A549 (cell line): Measurements from ENCODE around the gene LIN28A. TPM values are rescaled to one million over a fixed set of nuclear protein-coding genes. Genes with fewer than 3 reads are reported as not detected.

Experiments used
- ATAC-seq, 2 experiments: fragments of 200-7000 bp in 1 of 2; fragments of >200 bp in 1 of 2; cut with Nextera tagmentation in 1 of 2; cut with Tn5 transposase in 1 of 2; 3 replicates each; pipeline versions ENCODE4 v1.8.0 to v1.9.1; 2018 to 2020; ENCODE audit warnings: mild to moderate bottlenecking in 1 of 2, moderate library complexity in 1 of 2
- CTCF ChIA-PET: fragments of 300-600 bp; sonication (Branson Sonifier 250); formaldehyde crosslinking; extraction: SDS; loops from one replicate; lab custom pipeline; 2021; ENCODE audit warnings: antibody characterized with exemption, inconsistent platforms; lab: Yijun Ruan, JAX
- POLR2A ChIA-PET: fragments of 350-600 bp; formaldehyde crosslinking; extraction: SDS; loops from one replicate; lab custom pipeline; 2021; ENCODE audit warnings: antibody characterized with exemption, inconsistent platforms; lab: Yijun Ruan, JAX
- DNase-seq, 2 experiments: peaks; one replicate each; pipeline versions ENCODE4 v3.0.0 to v3.0.0-alpha.2; 2011 to 2016; ENCODE audit warnings: low read depth in 1 of 2, low spot score in 1 of 2
- FAIRE-seq: peaks from 2 replicates; lab custom pipeline; 2011; peaks lifted over from hg19 to GRCh38; lab: Jason Lieb, UNC
- H3K27ac ChIP-seq, 2 experiments: fragments of >200 bp; sonication (Bioruptor Twin); formaldehyde crosslinking; 3 replicates each; pipeline ENCODE4 v1.5.1; 2016 to 2017
- H3K4me1 ChIP-seq: fragments of >200 bp; sonication (Bioruptor Twin); formaldehyde crosslinking; 3 replicates; pipeline ENCODE4 v1.6.1; 2016
- H3K4me2 ChIP-seq: fragments of >200 bp; sonication (Bioruptor Twin); formaldehyde crosslinking; 3 replicates; pipeline ENCODE4 v1.6.1; 2016
- H3K4me3 ChIP-seq: fragments of >200 bp; sonication (Bioruptor Twin); formaldehyde crosslinking; 3 replicates; pipeline ENCODE4 v1.5.1; 2016
- H3K9me3 ChIP-seq: fragments of >200 bp; sonication (Bioruptor Twin); formaldehyde crosslinking; 3 replicates; pipeline ENCODE4 v1.6.1; 2016
- CEBPB ChIP-seq, 2 experiments: fragments of >200 bp in 1 of 2; sonication (Bioruptor Twin) in 1 of 2; formaldehyde crosslinking in 1 of 2; IDR thresholded peaks; 2 replicates each; pipeline ENCODE4 v1.6.1; 2012 to 2016
- CHD2 ChIP-seq: fragments of 150-350 bp; IDR thresholded peaks from 2 replicates; pipeline ENCODE4 v1.6.1; 2014; ENCODE audit warnings: low read length; ENCODE audit not compliant: partially characterized antibody
- EP300 ChIP-seq, 2 experiments: fragments of >200 bp; sonication (Bioruptor Twin); formaldehyde crosslinking; IDR thresholded peaks; 2 replicates in 1 of 2; 3 replicates in 1 of 2; pipeline ENCODE4 v1.6.1; 2016 to 2017
- ESRRA ChIP-seq: fragments of 150-350 bp; IDR thresholded peaks from 2 replicates; pipeline ENCODE4 v1.6.1; 2014; ENCODE audit warnings: mild to moderate bottlenecking, low read length, borderline replicate concordance
- FOSB ChIP-seq: fragments of 250-450 bp; sonication (Bioruptor Pico); IDR thresholded peaks from 2 replicates; pipeline ENCODE4 v1.5.0; 2020; ENCODE audit warnings: mild to moderate bottlenecking, moderate library complexity
- FOSL2 ChIP-seq, 2 experiments: fragments of 450-650 bp in 1 of 2; fragments of >200 bp in 1 of 2; sonication (Bioruptor Twin) in 1 of 2; formaldehyde crosslinking; IDR thresholded peaks; 2 replicates each; pipeline versions ENCODE4 v1.5.0 to v1.6.1; 2016 to 2020; ENCODE audit warnings: mild to moderate bottlenecking in 1 of 2, moderate library complexity in 1 of 2
- GATA3 ChIP-seq: IDR thresholded peaks from 2 replicates; pipeline ENCODE4 v1.6.1; 2012; ENCODE audit warnings: borderline replicate concordance
- HEYL ChIP-seq: fragments of 250-450 bp; sonication (Bioruptor Pico); IDR thresholded peaks from 2 replicates; pipeline ENCODE4 v1.8.0; 2021; ENCODE audit warnings: mild to moderate bottlenecking, moderate library complexity
- JUN ChIP-seq, 2 experiments: fragments of >200 bp; sonication (Bioruptor Twin); formaldehyde crosslinking; IDR thresholded peaks; 2 replicates in 1 of 2; 3 replicates in 1 of 2; pipeline ENCODE4 v1.6.1; 2016 to 2017
- MYC ChIP-seq: IDR thresholded peaks from 2 replicates; pipeline ENCODE4 v1.6.1; 2012; ENCODE audit warnings: mild to moderate bottlenecking, inconsistent platforms, low read length, improper control_type of control experiment, borderline replicate concordance
- NPAS2 ChIP-seq: fragments of 250-450 bp; sonication (Bioruptor Pico); IDR thresholded peaks from 2 replicates; pipeline ENCODE4 v1.8.0; 2022; ENCODE audit warnings: mild to moderate bottlenecking, moderate library complexity, borderline replicate concordance
- NR3C1 ChIP-seq: fragments of >200 bp; sonication (Bioruptor Twin); formaldehyde crosslinking; IDR thresholded peaks from 3 replicates; pipeline ENCODE4 v1.6.1; 2017
- POLR2AphosphoS2 ChIP-seq: conservative IDR thresholded peaks from 2 replicates; pipeline ENCODE4 v1.6.1; 2012; ENCODE audit warnings: low read length, improper control_type of control experiment, inconsistent platforms
- RAD21 ChIP-seq, 2 experiments: fragments of >200 bp in 1 of 2; sonication (Bioruptor Twin) in 1 of 2; formaldehyde crosslinking in 1 of 2; IDR thresholded peaks in 1 of 2; conservative IDR thresholded peaks in 1 of 2; 2 replicates in 1 of 2; 3 replicates in 1 of 2; pipeline ENCODE4 v1.6.1; 2012 to 2018; ENCODE audit warnings: inconsistent platforms in 1 of 2
- SMC3 ChIP-seq: fragments of >200 bp; sonication (Bioruptor Twin); formaldehyde crosslinking; IDR thresholded peaks from 3 replicates; pipeline ENCODE4 v1.6.1; 2018; ENCODE audit warnings: inconsistent platforms
- TP53 ChIP-seq: fragments of 250-450 bp; sonication (Bioruptor Pico); IDR thresholded peaks from 2 replicates; pipeline ENCODE4 v1.5.0; 2021; ENCODE audit warnings: mild to moderate bottlenecking, moderate library complexity
- ZNF302 ChIP-seq: fragments of 250-450 bp; sonication (Bioruptor Pico); IDR thresholded peaks from 2 replicates; pipeline ENCODE4 v1.9.0; 2021; ENCODE audit warnings: inconsistent platforms, mild to moderate bottlenecking, moderate library complexity
- whole genome bisulfite sequencing: methylation state at CpG from one replicate; pipeline ENCODE4 v1.1.6; 2017; ENCODE audit errors: missing lambda C conversion rate; 5-methylcytosine and 5-hydroxymethylcytosine counted together
- polyA plus RNA-seq, 4 experiments: library from polyadenylated mRNA; depleted of rRNA in 3 of 4; stranded (reverse); fragments of >200 nt; fragmentation: RNase III in 1 of 4; extraction: RNeasy Plus Mini Kit Qiagen cat#74134 plus additional on column Dnase treatment in 1 of 4; gene quantifications; 2 replicates in 3 of 4; 3 replicates in 1 of 4; pipeline ENCODE4 v1.2.3, GENCODE V29; 2011 to 2017
- TF ChIP-seq, protein P1 (sequence below): fragments of 200-600 bp; sonication (generic); IDR thresholded peaks from 2 replicates; pipeline ENCODE4 v1.6.1; 2016; ENCODE audit warnings: antibody characterized with exemption, mild to moderate bottlenecking, moderate library complexity
- TF ChIP-seq, protein P2 (sequence below): IDR thresholded peaks from 2 replicates; pipeline ENCODE4 v1.6.1; 2012
- TF ChIP-seq, protein P3 (sequence below): IDR thresholded peaks from 2 replicates; pipeline ENCODE4 v1.6.1; 2012
- TF ChIP-seq, protein P4 (sequence below): fragments of 250-450 bp; sonication (Bioruptor Pico); IDR thresholded peaks from 2 replicates; pipeline ENCODE4 v1.5.0; 2021; ENCODE audit warnings: mild to moderate bottlenecking, moderate library complexity, borderline replicate concordance
- TF ChIP-seq, protein P5 (sequence below): fragments of >200 bp; sonication (Bioruptor Twin); formaldehyde crosslinking; IDR thresholded peaks from 2 replicates; pipeline ENCODE4 v1.6.1; 2016
- TF ChIP-seq, protein P6 (sequence below): fragments of >200 bp; sonication (Bioruptor Twin); formaldehyde crosslinking; IDR thresholded peaks from 3 replicates; pipeline ENCODE4 v1.5.1; 2016
- TF ChIP-seq, protein P7 (sequence below): fragments of >200 bp; sonication (Bioruptor Twin); formaldehyde crosslinking; IDR thresholded peaks from 3 replicates; pipeline ENCODE4 v1.6.1; 2016

LIN28A gene
- polyA plus RNA-seq, 2 of the 4 experiments (the other 2 are of a cell fraction) = 0.03 to 0.04 TPM

DNA sequence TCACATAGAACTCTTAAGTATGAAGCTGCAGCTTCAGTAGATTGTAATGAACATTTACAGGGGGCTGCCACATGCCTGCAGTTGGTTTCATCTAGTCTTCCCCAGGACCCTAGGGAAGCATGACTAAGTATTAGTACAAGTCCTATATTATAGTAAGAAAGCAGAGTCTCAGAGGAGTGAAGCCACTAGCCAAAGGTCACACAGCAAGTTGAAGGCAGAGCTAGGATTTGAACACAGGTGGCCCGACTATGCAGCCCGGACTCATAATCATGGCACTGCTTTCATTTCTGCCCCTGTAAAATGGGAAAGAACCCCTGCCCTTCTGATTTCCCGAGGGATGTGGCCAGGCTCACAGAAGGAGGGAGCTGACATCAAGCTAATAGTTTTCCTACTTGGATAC lies 48.3 kb upstream of the LIN28A start:
- H3K4me3 ChIP-seq = no peak overlapping the region
- no peak overlapping the region for H3K27ac ChIP-seq
- TF ChIP-seq, protein P1, sequence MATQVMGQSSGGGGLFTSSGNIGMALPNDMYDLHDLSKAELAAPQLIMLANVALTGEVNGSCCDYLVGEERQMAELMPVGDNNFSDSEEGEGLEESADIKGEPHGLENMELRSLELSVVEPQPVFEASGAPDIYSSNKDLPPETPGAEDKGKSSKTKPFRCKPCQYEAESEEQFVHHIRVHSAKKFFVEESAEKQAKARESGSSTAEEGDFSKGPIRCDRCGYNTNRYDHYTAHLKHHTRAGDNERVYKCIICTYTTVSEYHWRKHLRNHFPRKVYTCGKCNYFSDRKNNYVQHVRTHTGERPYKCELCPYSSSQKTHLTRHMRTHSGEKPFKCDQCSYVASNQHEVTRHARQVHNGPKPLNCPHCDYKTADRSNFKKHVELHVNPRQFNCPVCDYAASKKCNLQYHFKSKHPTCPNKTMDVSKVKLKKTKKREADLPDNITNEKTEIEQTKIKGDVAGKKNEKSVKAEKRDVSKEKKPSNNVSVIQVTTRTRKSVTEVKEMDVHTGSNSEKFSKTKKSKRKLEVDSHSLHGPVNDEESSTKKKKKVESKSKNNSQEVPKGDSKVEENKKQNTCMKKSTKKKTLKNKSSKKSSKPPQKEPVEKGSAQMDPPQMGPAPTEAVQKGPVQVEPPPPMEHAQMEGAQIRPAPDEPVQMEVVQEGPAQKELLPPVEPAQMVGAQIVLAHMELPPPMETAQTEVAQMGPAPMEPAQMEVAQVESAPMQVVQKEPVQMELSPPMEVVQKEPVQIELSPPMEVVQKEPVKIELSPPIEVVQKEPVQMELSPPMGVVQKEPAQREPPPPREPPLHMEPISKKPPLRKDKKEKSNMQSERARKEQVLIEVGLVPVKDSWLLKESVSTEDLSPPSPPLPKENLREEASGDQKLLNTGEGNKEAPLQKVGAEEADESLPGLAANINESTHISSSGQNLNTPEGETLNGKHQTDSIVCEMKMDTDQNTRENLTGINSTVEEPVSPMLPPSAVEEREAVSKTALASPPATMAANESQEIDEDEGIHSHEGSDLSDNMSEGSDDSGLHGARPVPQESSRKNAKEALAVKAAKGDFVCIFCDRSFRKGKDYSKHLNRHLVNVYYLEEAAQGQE = no peak
- no peak for TF ChIP-seq NPAS2 (CRISPR knock-in tag)
- TF ChIP-seq TP53 (CRISPR knock-in tag) = no peak
- TF ChIP-seq, protein P2, sequence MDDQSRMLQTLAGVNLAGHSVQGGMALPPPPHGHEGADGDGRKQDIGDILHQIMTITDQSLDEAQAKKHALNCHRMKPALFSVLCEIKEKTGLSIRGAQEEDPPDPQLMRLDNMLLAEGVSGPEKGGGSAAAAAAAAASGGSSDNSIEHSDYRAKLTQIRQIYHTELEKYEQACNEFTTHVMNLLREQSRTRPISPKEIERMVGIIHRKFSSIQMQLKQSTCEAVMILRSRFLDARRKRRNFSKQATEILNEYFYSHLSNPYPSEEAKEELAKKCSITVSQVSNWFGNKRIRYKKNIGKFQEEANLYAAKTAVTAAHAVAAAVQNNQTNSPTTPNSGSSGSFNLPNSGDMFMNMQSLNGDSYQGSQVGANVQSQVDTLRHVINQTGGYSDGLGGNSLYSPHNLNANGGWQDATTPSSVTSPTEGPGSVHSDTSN = no peak
- no peak for TF ChIP-seq ESRRA
- TF ChIP-seq, protein P3, sequence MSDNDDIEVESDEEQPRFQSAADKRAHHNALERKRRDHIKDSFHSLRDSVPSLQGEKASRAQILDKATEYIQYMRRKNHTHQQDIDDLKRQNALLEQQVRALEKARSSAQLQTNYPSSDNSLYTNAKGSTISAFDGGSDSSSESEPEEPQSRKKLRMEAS = no peak
- TF ChIP-seq GATA3 = no peak
- no peak for TF ChIP-seq ZNF302 (CRISPR knock-in tag)
- TF ChIP-seq CEBPB (IDR thresholded peaks at IDR 0.05) = no peak
- TF ChIP-seq POLR2AphosphoS2 = no peak
- no peak for TF ChIP-seq EP300 (IDR thresholded peaks at IDR 0.05)
- no peak for TF ChIP-seq NR3C1
- no peak for TF ChIP-seq JUN (IDR thresholded peaks at IDR 0.05)
- TF ChIP-seq CHD2 = no peak
- TF ChIP-seq FOSL2 (IDR thresholded peaks at IDR 0.05) = no peak
- TF ChIP-seq FOSL2 (CRISPR knock-in tag; IDR thresholded peaks at IDR 0.05) = no peak
- H3K4me1 ChIP-seq = peaks cover 16% of the 10 kb centered on the region; the same call in 2 of the 3 replicates
- H3K4me2 ChIP-seq = no peak overlapping the region
- ATAC-seq (no peak), FAIRE-seq (no peak), DNase-seq (no peak)
- 90% methylated on average over 3 of the region's 3 CpGs for WGBS
- CTCF ChIA-PET = interaction anchor here (0.7 to 4.7 kb wide), 12 partner anchors 13 to 77 kb away, joined by 3 to 85 read pairs (median 5); partner anchors contain the start of gene ZNF683
- no peaks in the 10 kb centered on the region for H3K9me3 ChIP-seq
- POLR2A ChIA-PET = interaction anchor here (0.5 kb wide), 1 partner anchor 478 kb away, joined by 3 read pairs; no protein-coding TSS in a partner anchor

DNA sequence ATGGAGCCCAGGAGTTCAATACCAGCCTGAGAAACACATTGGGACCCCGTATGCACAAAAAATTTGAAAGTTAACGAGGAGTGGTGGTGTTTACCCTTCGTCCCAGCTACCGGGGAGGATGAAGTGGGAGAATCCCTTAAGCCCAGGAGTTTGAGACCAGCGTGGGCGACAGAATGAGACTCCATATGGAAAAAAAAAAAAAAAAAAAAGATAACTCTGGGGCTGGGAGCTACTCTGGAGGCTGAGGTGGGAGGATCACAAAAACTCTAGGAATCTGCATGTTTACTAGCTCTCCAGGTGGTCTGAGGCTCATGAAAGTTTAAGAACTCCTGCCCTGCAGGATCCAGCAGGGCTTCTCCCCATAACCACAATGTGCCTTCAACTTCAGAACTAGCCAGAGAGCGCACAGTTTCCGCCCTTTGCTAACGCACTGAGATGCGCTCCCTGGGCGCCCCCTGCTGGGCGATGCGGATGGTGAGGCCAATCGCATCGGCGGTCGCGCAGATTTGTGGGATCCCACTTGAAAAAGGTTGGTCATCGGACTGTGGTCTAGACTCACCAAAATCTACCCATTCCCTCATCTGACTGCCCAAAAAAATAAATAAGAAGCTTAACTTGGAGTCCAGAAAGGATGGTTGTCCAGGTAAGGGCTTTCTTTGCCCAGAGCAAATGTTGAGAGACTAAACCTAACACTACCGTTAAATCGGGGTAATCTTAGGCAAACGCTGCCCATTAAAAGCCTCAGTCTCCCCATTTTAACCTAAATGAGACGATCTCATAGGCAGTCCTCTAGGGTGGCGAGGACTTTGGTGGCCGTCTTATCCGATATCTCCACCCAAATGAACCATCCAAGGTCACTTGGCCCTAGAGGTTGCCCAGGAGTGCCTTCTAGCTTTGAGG lies 46.8 kb upstream of the LIN28A start:
- peaks cover 8% of the 10 kb centered on the region; the same call in 2 of the 3 replicates for H3K4me1 ChIP-seq
- ChIA-PET POLR2A (no interaction called here), CTCF (interaction anchor here (0.6 to 4.7 kb wide), 46 partner anchors 7 to 383 kb away, joined by 3 to 85 read pairs (median 5); partner anchors contain the start of genes CATSPER4, CEP85, CRYBG2 and SH3BGRL3)
- WGBS = 30% methylated on average over 25 of the region's 26 CpGs
- peak; percentile 57 to 59 for DNase-seq
- FAIRE-seq = no peak
- H3K4me3 ChIP-seq = no peak overlapping the region
- H3K27ac ChIP-seq = peak overlapping the region in 1 of 2 experiments; percentile 47; a peak in 2 of 6 replicates
- H3K9me3 ChIP-seq = no peaks in the 10 kb centered on the region
- peak overlapping the region; percentile 42; the same call in 1 of the 3 replicates for H3K4me2 ChIP-seq
- peak; percentile 73 to 90; a peak in 5 of 6 replicates for ATAC-seq
- TF ChIP-seq ZNF302 (CRISPR knock-in tag) (no peak), RAD21 (conservative IDR thresholded peaks at IDR 0.05 in 1 of 2, IDR thresholded peaks at IDR 0.05 in 1 of 2) (peak; percentile 71 to 76), POLR2AphosphoS2 (no peak), SMC3 (peak; percentile 85), FOSB (CRISPR knock-in tag) (no peak), HEYL (CRISPR knock-in tag) (no peak), MYC (no peak)
- TF ChIP-seq, protein P4, sequence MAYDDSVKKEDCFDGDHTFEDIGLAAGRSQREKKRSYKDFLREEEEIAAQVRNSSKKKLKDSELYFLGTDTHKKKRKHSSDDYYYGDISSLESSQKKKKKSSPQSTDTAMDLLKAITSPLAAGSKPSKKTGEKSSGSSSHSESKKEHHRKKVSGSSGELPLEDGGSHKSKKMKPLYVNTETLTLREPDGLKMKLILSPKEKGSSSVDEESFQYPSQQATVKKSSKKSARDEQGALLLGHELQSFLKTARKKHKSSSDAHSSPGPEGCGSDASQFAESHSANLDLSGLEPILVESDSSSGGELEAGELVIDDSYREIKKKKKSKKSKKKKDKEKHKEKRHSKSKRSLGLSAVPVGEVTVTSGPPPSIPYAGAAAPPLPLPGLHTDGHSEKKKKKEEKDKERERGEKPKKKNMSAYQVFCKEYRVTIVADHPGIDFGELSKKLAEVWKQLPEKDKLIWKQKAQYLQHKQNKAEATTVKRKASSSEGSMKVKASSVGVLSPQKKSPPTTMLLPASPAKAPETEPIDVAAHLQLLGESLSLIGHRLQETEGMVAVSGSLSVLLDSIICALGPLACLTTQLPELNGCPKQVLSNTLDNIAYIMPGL (CRISPR knock-in tag) = no peak
- TF ChIP-seq, protein P5, sequence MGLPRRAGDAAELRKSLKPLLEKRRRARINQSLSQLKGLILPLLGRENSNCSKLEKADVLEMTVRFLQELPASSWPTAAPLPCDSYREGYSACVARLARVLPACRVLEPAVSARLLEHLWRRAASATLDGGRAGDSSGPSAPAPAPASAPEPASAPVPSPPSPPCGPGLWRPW = no peak
- TF ChIP-seq, protein P6, sequence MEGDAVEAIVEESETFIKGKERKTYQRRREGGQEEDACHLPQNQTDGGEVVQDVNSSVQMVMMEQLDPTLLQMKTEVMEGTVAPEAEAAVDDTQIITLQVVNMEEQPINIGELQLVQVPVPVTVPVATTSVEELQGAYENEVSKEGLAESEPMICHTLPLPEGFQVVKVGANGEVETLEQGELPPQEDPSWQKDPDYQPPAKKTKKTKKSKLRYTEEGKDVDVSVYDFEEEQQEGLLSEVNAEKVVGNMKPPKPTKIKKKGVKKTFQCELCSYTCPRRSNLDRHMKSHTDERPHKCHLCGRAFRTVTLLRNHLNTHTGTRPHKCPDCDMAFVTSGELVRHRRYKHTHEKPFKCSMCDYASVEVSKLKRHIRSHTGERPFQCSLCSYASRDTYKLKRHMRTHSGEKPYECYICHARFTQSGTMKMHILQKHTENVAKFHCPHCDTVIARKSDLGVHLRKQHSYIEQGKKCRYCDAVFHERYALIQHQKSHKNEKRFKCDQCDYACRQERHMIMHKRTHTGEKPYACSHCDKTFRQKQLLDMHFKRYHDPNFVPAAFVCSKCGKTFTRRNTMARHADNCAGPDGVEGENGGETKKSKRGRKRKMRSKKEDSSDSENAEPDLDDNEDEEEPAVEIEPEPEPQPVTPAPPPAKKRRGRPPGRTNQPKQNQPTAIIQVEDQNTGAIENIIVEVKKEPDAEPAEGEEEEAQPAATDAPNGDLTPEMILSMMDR = peak; percentile 81
- TF ChIP-seq, protein P7, sequence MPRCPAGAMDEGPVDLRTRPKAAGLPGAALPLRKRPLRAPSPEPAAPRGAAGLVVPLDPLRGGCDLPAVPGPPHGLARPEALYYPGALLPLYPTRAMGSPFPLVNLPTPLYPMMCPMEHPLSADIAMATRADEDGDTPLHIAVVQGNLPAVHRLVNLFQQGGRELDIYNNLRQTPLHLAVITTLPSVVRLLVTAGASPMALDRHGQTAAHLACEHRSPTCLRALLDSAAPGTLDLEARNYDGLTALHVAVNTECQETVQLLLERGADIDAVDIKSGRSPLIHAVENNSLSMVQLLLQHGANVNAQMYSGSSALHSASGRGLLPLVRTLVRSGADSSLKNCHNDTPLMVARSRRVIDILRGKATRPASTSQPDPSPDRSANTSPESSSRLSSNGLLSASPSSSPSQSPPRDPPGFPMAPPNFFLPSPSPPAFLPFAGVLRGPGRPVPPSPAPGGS = no peak
